Aorta (tissue), 5 donors: Measurements from ENCODE around the gene CYTL1. TPM values are rescaled to one million over a fixed set of nuclear protein-coding genes. Genes with fewer than 3 reads are reported as not detected.
"Not testable (repeated sequence)": the region's sequence is repeated elsewhere in the genome, so short reads cannot be mapped to it uniquely, and the experiment has no call there.

Source experiments
- ATAC-seq: fragments of 200-7000 bp; cut with Tn5 transposase; one replicate; pipeline ENCODE4 v1.9.1; 2022; ENCODE audit warnings: moderate library complexity; ENCODE audit not compliant: low FRiP score
- DNase-seq, 2 donors: peaks; one replicate each; pipeline ENCODE4 v3.0.0-alpha.2; 2020
- H3K27ac ChIP-seq, 2 donors: one replicate each; pipeline ENCODE4 v1.5.1; 2013; ENCODE audit warnings: low read length in 2 of 2, mild to moderate bottlenecking in 2 of 2, moderate library complexity in 2 of 2, control low read depth in 1 of 2, inconsistent platforms in 1 of 2, low read depth in 1 of 2
- H3K27me3 ChIP-seq, 2 donors: one replicate each; pipeline ENCODE4 v1.6.1; 2013; ENCODE audit warnings: control low read depth in 1 of 2, low read length in 1 of 2, mild to moderate bottlenecking in 1 of 2, moderate library complexity in 1 of 2; ENCODE audit not compliant: insufficient read depth in 2 of 2, control insufficient read depth in 1 of 2
- H3K36me3 ChIP-seq, 2 donors: one replicate each; pipeline ENCODE4 v1.6.1; 2013; ENCODE audit warnings: control low read depth in 1 of 2, low read length in 1 of 2, mild to moderate bottlenecking in 1 of 2; ENCODE audit not compliant: insufficient read depth in 2 of 2, control insufficient read depth in 1 of 2
- H3K4me1 ChIP-seq, 2 donors: one replicate each; pipeline ENCODE4 v1.6.1; 2013; ENCODE audit warnings: low read length in 2 of 2, control low read depth in 1 of 2, mild to moderate bottlenecking in 1 of 2, moderate library complexity in 1 of 2; ENCODE audit not compliant: insufficient read depth in 2 of 2, control insufficient read depth in 1 of 2
- H3K4me3 ChIP-seq, 2 donors: one replicate each; pipeline ENCODE4 v1.5.1; 2013; ENCODE audit warnings: low read length in 2 of 2, control low read depth in 1 of 2, mild to moderate bottlenecking in 1 of 2
- H3K9me3 ChIP-seq: one replicate; pipeline ENCODE4 v1.6.1; 2013; ENCODE audit warnings: mild to moderate bottlenecking, low read length; ENCODE audit not compliant: control insufficient read depth
- WGBS, 2 donors: extraction: QIAGEN DNeasy Blood & Tissue Kit; methylation state at CpG; one replicate each; pipeline ENCODE4 v1.1.7; 2013; 5-methylcytosine and 5-hydroxymethylcytosine counted together
- intact Hi-C, 2 donors: fragments of 100-400 bp; cut with DNase I; formaldehyde crosslinking; loops; one replicate each; pipeline versions ENCODE4 v1.14.2 to v1.15.0; 2022
- long read RNA-seq, 2 donors: library from polyadenylated mRNA; unstranded; transcript quantifications; one replicate each; pipeline ENCODE4 v2.0.0, GENCODE V29; 2020 to 2021
- polyA plus RNA-seq, 2 donors: library from polyadenylated mRNA; stranded (reverse); fragments of 200-250 nt; gene quantifications; one replicate each; pipeline ENCODE4 v1.2.3, GENCODE V29; 2013
- total RNA-seq, 2 donors: library from RNA; stranded (reverse); fragmentation: NEBNext Ultra II Directional; extraction: Animal tissue kit (Norgen Biotek cat#: 25700); gene quantifications; one replicate each; pipeline ENCODE4 v1.2.1, GENCODE V29; 2021
- donor health status: healthy with polysubstance abuse.
- donor health status: Bipolar disorder and iron deficiency.
- donor health status: DM: no; HTN: no; CAD: no.
- donor health status: DM: no; HTN: no; CAD: no.
- donor health status: DM: yes; HTN: yes; CAD: no.

The CYTL1 gene
- total RNA-seq (10 to 100 TPM in 1 of 2 donors, 1 to 10 TPM in 1; 4.3 to 15.2 TPM), polyA plus RNA-seq (10 to 100 TPM; 29.9 to 73.5 TPM)
- long read RNA-seq, donor 1, partial matches to known transcripts = 0 of 1 reads
- long read RNA-seq, donor 1, other reads (novel, unspliced or antisense) = 0 of 1 reads
- long read RNA-seq, donor 2, partial matches to known transcripts = 0 of 4 reads
- long read RNA-seq, donor 2, other reads (novel, unspliced or antisense) = 0 of 4 reads

- Histone ChIP-seq H3K4me1 (no peaks in the 10 kb centered on the region), H3K27ac (no peak within 1 kb of the TSS), H3K9me3 (no peaks in the 10 kb centered on the region), H3K27me3 (no peaks in the 10 kb centered on the region), H3K4me3 (peak within 1 kb of the TSS in 1 of 2 donors; percentile 8), H3K36me3 (no peaks in the 10 kb centered on the region)
- peak; percentile 51 for ATAC-seq
- DNase-seq = no peak
- intact Hi-C loops = no loop called here
- WGBS, 2 donors = 4 to 6% methylated on average over 28 of the region's 28 CpGs
These were observed at the start of gene CYTL1 for GRCh38 chr4:5019274-5019673. Gene CYTL1 (minus strand): TSS chr4:5019458. CDS start chr4:5019445, 13 bp downstream.

DNA sequence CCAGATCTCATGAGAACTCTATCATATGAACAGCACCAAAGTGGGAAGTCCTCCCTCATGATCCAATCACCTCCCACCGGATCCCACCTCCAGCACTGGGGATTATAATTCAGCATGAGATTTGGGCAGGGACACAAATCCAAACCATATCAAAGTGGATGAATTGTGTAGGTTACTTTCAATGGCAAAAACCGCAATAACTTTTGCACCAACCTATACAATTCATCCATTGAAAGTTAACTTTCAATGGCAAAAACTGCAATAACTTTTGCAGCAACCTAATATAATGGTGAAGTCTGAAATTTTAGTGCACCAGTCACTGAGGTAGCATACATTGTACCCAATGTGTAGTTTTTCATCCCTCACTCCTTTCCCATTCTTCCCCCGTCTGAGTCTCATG is 48.6 kb upstream of the CYTL1 start:
- intact Hi-C loops = no loop called here
- ATAC-seq (no peak), DNase-seq (no peak)
- Histone ChIP-seq H3K9me3 (no peaks in the 10 kb centered on the region), H3K4me1 (no peaks in the 10 kb centered on the region), H3K27ac (no peak overlapping the region), H3K27me3 (no peaks in the 10 kb centered on the region), H3K36me3 (no peaks in the 10 kb centered on the region), H3K4me3 (no peak overlapping the region)
- WGBS, 2 donors = 96 to 98% methylated on average over 3 of the region's 3 CpGs

DNA sequence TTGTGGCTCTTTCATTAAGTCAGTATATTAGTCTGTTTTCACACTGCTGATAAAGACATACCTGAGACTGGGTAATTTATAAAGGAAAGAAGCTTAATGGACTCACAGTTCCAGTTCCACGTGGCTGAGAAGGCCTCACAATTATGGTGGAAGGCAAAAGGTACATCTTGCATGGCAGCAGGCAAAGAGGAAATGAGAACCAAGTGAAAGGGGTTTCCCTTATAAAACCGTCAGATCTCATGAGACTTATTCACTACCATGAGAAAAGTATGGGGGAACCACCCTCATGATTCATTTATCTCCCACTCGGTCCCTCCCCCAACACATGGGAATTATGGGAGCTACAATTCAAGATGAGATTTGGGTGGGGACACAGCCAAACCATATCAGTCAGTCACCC is 47.7 kb upstream of the CYTL1 start:
- ATAC-seq, H3K9me3 ChIP-seq, intact Hi-C loops, H3K4me1 ChIP-seq, H3K36me3 ChIP-seq, H3K4me3 ChIP-seq, H3K27me3 ChIP-seq, H3K27ac ChIP-seq, DNase-seq: not testable (repeated sequence)
- WGBS, 2 donors = 78 to 86% methylated on average over 3 of the region's 3 CpGs

- intact Hi-C loops = no loop called here
- WGBS, 2 donors = 84 to 88% methylated on average over 3 of the region's 3 CpGs
- ATAC-seq = no peak
- no peak for DNase-seq
- Histone ChIP-seq H3K27ac (no peak overlapping the region), H3K36me3 (peaks cover 0 to 2% of the 10 kb centered on the region in 2 donors), H3K4me3 (no peak overlapping the region), H3K4me1 (no peaks in the 10 kb centered on the region), H3K27me3 (no peaks in the 10 kb centered on the region), H3K9me3 (no peaks in the 10 kb centered on the region)
These were observed 46.8 kb upstream of the CYTL1 start for GRCh38 chr4:5066101-5066500.

GRCh38 chr4:5055411-5055810 is 36.2 kb upstream of the CYTL1 start:
- H3K27me3 ChIP-seq = no peaks in the 10 kb centered on the region
- H3K36me3 ChIP-seq = no peaks in the 10 kb centered on the region
- no peaks in the 10 kb centered on the region for H3K4me1 ChIP-seq
- WGBS, 2 donors = 63 to 78% methylated on average over 5 of the region's 5 CpGs
- no peak overlapping the region for H3K27ac ChIP-seq
- no peak overlapping the region for H3K4me3 ChIP-seq
- peaks cover 2% of the 10 kb centered on the region for H3K9me3 ChIP-seq
- ATAC-seq (no peak), DNase-seq (no peak)
- intact Hi-C loops = no loop called here

DNA sequence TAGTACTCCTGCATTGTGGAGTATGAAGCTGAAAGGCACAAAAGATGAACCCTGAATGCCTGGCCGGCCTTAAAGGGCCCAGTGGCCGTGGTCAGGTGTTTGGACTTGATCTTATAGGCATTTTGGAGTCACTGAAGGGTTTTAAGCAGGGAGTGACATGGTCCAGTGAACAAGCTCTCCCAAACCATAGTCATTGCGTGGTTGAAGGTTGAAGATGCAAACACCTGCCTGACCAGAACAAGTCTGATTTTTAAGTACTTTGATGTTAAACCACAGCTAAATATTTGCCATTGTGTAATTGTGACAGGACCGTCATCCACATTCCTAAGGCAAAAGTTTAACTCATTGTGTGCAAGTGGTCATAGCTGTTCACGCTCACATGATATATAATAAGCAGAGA is 35.3 kb upstream of the CYTL1 start:
- DNase-seq = no peak
- intact Hi-C loops = no loop called here
- WGBS, 2 donors = 85% methylated on average over 5 of the region's 5 CpGs

GRCh38 chr4:5052726-5053425 is 33.6 kb upstream of the CYTL1 start:
- no peaks in the 10 kb centered on the region for H3K4me1 ChIP-seq
- WGBS, 2 donors = 71 to 76% methylated on average over 6 of the region's 6 CpGs
- no peaks in the 10 kb centered on the region for H3K27me3 ChIP-seq
- ATAC-seq = no peak
- no peaks in the 10 kb centered on the region for H3K9me3 ChIP-seq
- intact Hi-C loops = no loop called here
- H3K36me3 ChIP-seq = no peaks in the 10 kb centered on the region
- H3K27ac ChIP-seq = no peak overlapping the region
- no peak for DNase-seq
- H3K4me3 ChIP-seq = no peak overlapping the region

More for the DNA sequence above, 35.3 kb upstream of the CYTL1 start:
- ATAC-seq = no peak
- no peaks in the 10 kb centered on the region for H3K4me1 ChIP-seq
- no peaks in the 10 kb centered on the region for H3K9me3 ChIP-seq
- H3K4me3 ChIP-seq = no peak overlapping the region
- no peaks in the 10 kb centered on the region for H3K27me3 ChIP-seq
- no peak overlapping the region for H3K27ac ChIP-seq
- H3K36me3 ChIP-seq = no peaks in the 10 kb centered on the region

DNA sequence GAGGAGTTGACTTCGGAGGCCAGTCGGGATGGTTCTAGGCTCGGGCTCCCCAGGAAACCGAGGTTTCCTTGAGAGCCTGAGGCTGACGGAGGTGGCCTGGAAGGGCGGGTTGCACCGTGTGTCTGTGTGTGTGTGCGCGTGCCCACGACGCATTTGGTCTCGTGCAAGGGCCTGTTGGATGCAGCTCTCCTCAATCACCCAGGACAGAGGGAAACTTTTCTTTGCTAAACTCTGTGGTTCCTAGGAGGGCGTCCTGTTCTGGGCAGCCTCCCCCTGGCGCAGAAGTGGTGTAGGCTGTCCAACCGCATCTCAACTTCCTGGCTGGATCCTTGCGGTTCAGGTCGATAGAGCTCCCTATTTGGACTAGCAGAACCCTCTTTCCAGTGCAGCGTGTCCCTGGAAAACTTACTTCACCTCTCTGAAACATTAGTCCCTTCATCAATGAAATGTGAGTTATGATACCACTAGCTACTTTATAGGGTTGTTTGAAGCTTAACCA is 33.0 kb upstream of the CYTL1 start:
- no peaks in the 10 kb centered on the region for H3K27me3 ChIP-seq
- no peak for DNase-seq
- H3K27ac ChIP-seq = no peak overlapping the region
- WGBS, 2 donors = 11 to 21% methylated on average over 18 of the region's 18 CpGs
- intact Hi-C loops = no loop called here
- peak overlapping the region in 1 of 2 donors; percentile 39 for H3K4me3 ChIP-seq
- no peaks in the 10 kb centered on the region for H3K36me3 ChIP-seq
- no peaks in the 10 kb centered on the region for H3K4me1 ChIP-seq
- H3K9me3 ChIP-seq = no peaks in the 10 kb centered on the region
- no peak for ATAC-seq
